H9 (cell line): ENCODE data around the gene SPEG. TPM values are rescaled to one million over a fixed set of nuclear protein-coding genes. Genes with fewer than 3 reads are reported as not detected.

Experiments used
- DNase-seq: peaks from one replicate; pipeline ENCODE4 v3.0.0-alpha.2; 2017
- H2AFZ ChIP-seq: one replicate; pipeline ENCODE4 v1.6.1; 2013; ENCODE audit warnings: mild to moderate bottlenecking, low read length, control low read depth, moderate library complexity
- H2AK5ac ChIP-seq: 2 replicates; pipeline ENCODE4 v1.6.1; 2013; ENCODE audit warnings: low read length, control low read depth, mixed read lengths; ENCODE audit not compliant: insufficient read length
- H2BK120ac ChIP-seq: one replicate; pipeline ENCODE4 v1.6.1; 2013; ENCODE audit warnings: low read depth, mild to moderate bottlenecking, low read length, control low read depth, inconsistent platforms; ENCODE audit not compliant: poor library complexity, severe bottlenecking
- H2BK12ac ChIP-seq: 2 replicates; pipeline ENCODE4 v1.6.1; 2013; ENCODE audit warnings: low read length, control low read depth, mixed read lengths, low read depth; ENCODE audit not compliant: insufficient read length
- H2BK15ac ChIP-seq: 2 replicates; pipeline ENCODE4 v1.6.1; 2013; ENCODE audit warnings: low read depth, low read length, control low read depth
- H2BK20ac ChIP-seq: one replicate; pipeline ENCODE4 v1.6.1; 2013; ENCODE audit warnings: low read depth, mild to moderate bottlenecking, low read length, control low read depth, inconsistent platforms; ENCODE audit not compliant: poor library complexity, severe bottlenecking
- H2BK5ac ChIP-seq: 2 replicates; pipeline ENCODE4 v1.6.1; 2013; ENCODE audit warnings: low read length, control low read depth, mixed read lengths; ENCODE audit not compliant: insufficient read length
- H3K14ac ChIP-seq: 2 replicates; pipeline ENCODE4 v1.6.1; 2013; ENCODE audit warnings: low read length, control low read depth; ENCODE audit not compliant: insufficient read depth
- H3K18ac ChIP-seq: 2 replicates; pipeline ENCODE4 v1.6.1; 2013; ENCODE audit warnings: low read depth, mild to moderate bottlenecking, mixed read lengths, low read length, control low read depth; ENCODE audit not compliant: insufficient read length
- H3K23ac ChIP-seq: 2 replicates; pipeline ENCODE4 v1.6.1; 2013; ENCODE audit warnings: low read length, control low read depth, mixed read lengths, low read depth; ENCODE audit not compliant: insufficient read length
- H3K23me2 ChIP-seq: 2 replicates; pipeline ENCODE4 v1.6.1; 2013; ENCODE audit warnings: low read depth, mild to moderate bottlenecking, mixed read lengths, low read length, control low read depth; ENCODE audit not compliant: insufficient read length, poor library complexity, severe bottlenecking
- H3K27ac ChIP-seq: 2 replicates; pipeline ENCODE4 v1.5.1; 2013; ENCODE audit warnings: low read length, control low read depth, mixed read lengths, low read depth; ENCODE audit not compliant: insufficient read length
- H3K27me3 ChIP-seq: 2 replicates; pipeline ENCODE4 v1.6.1; 2013; ENCODE audit warnings: low read length, control low read depth, inconsistent platforms; ENCODE audit not compliant: insufficient read depth
- H3K4ac ChIP-seq: 2 replicates; pipeline ENCODE4 v1.6.1; 2013; ENCODE audit warnings: low read depth, mild to moderate bottlenecking, control low read depth, inconsistent platforms, low read length, moderate library complexity
- H3K4me1 ChIP-seq: 2 replicates; pipeline ENCODE4 v1.6.1; 2013; ENCODE audit warnings: low read length, control low read depth, inconsistent platforms; ENCODE audit not compliant: insufficient read depth
- H3K4me2 ChIP-seq: 2 replicates; pipeline ENCODE4 v1.6.1; 2013; ENCODE audit warnings: low read length, control low read depth, mixed read lengths; ENCODE audit not compliant: insufficient read length, insufficient read depth
- H3K56ac ChIP-seq: 2 replicates; pipeline ENCODE4 v1.6.1; 2013; ENCODE audit warnings: low read depth, mild to moderate bottlenecking, mixed read lengths, low read length, control low read depth; ENCODE audit not compliant: insufficient read length
- H3K79me1 ChIP-seq: 2 replicates; pipeline ENCODE4 v1.6.1; 2013; ENCODE audit warnings: low read depth, mild to moderate bottlenecking, moderate library complexity, low read length, control low read depth, inconsistent platforms; ENCODE audit not compliant: insufficient read depth, poor library complexity, severe bottlenecking
- H3K79me2 ChIP-seq: 2 replicates; pipeline ENCODE4 v1.6.1; 2013; ENCODE audit warnings: low read length, control low read depth, inconsistent platforms; ENCODE audit not compliant: insufficient read depth
- H3K9ac ChIP-seq: 2 replicates; pipeline ENCODE4 v1.6.1; 2013; ENCODE audit warnings: low read length, control low read depth, mixed read lengths; ENCODE audit not compliant: insufficient read length; ENCODE audit errors: extremely low read depth
- H3K9me3 ChIP-seq: one replicate; pipeline ENCODE4 v1.6.1; 2013; ENCODE audit warnings: low read depth, low read length, inconsistent platforms; ENCODE audit not compliant: control insufficient read depth
- H3T11ph ChIP-seq: one replicate; pipeline ENCODE4 v1.6.1; 2013; ENCODE audit warnings: mild to moderate bottlenecking, low read length, control low read depth, inconsistent platforms
- H4K20me1 ChIP-seq: one replicate; pipeline ENCODE4 v1.6.1; 2013; ENCODE audit not compliant: control insufficient read depth, insufficient read length, insufficient read depth
- H4K5ac ChIP-seq: 2 replicates; pipeline ENCODE4 v1.6.1; 2013; ENCODE audit warnings: low read depth, mild to moderate bottlenecking, mixed read lengths, low read length, control low read depth; ENCODE audit not compliant: insufficient read length
- H4K8ac ChIP-seq: replicated peaks from 2 replicates; pipeline ENCODE4 v1.6.1; 2013; ENCODE audit warnings: low read length, control low read depth, mixed read lengths, low read depth; ENCODE audit not compliant: insufficient read length
- H4K91ac ChIP-seq: 2 replicates; pipeline ENCODE4 v1.6.1; 2013; ENCODE audit warnings: low read depth, mild to moderate bottlenecking, moderate library complexity, mixed read lengths, low read length, control low read depth; ENCODE audit not compliant: insufficient read length
- H3K27ac Mint-ChIP-seq, 3 experiments: 2 replicates in 2 of 3; 3 replicates in 1 of 3; pipeline ENCODE4 v1.8.0; 2020 to 2021; ENCODE audit warnings: mixed read lengths in 3 of 3, mild to moderate bottlenecking in 1 of 3, moderate library complexity in 1 of 3
- H3K27me3 Mint-ChIP-seq: 2 replicates; pipeline ENCODE4 v1.8.0; 2021; ENCODE audit warnings: low read depth, mild to moderate bottlenecking, moderate library complexity, mixed read lengths
- H3K36me3 Mint-ChIP-seq, 3 experiments: 2 replicates in 2 of 3; 3 replicates in 1 of 3; pipeline ENCODE4 v1.8.0; 2020 to 2021; ENCODE audit warnings: low read depth in 3 of 3, mixed read lengths in 3 of 3; ENCODE audit not compliant: insufficient read depth in 1 of 3
- H3K4me1 Mint-ChIP-seq, 2 experiments: 2 replicates each; pipeline ENCODE4 v1.8.0; 2020; ENCODE audit warnings: mixed read lengths in 2 of 2
- H3K4me3 Mint-ChIP-seq, 2 experiments: 2 replicates in 1 of 2; 3 replicates in 1 of 2; pipeline ENCODE4 v1.8.0; 2020 to 2021; ENCODE audit warnings: mild to moderate bottlenecking in 2 of 2, mixed read lengths in 2 of 2, moderate library complexity in 1 of 2
- H3K9me3 Mint-ChIP-seq, 2 experiments: 2 replicates in 1 of 2; 3 replicates in 1 of 2; pipeline ENCODE4 v1.8.0; 2020; ENCODE audit warnings: mild to moderate bottlenecking in 2 of 2, mixed read lengths in 2 of 2, moderate library complexity in 1 of 2
- WGBS: extraction: QIAGEN DNeasy Blood & Tissue Kit; methylation state at CpG from one replicate; pipeline ENCODE4 v1.1.7; 2013; ENCODE audit warnings: missing lambda C conversion rate, low lambda C conversion rate, mixed read lengths; ENCODE audit not compliant: insufficient read length; ENCODE audit errors: extremely low coverage; 5-methylcytosine and 5-hydroxymethylcytosine counted together
- total RNA-seq: library from RNA; stranded (reverse); gene quantifications from 2 replicates; pipeline ENCODE4 v1.2.1, GENCODE V29; 2021
- TF ChIP-seq, protein P1 (sequence below): fragments of 200-600 bp; sonication (generic); conservative IDR thresholded peaks from 3 replicates; pipeline ENCODE4 v1.8.0; 2021; ENCODE audit warnings: antibody characterized with exemption, mild to moderate bottlenecking

SPEG gene
- total RNA-seq, 1 experiment from 2014 or later = 23.7 TPM

- H4K20me1 ChIP-seq = no peaks in the 10 kb centered on the region
- no peak overlapping the region for H2BK20ac ChIP-seq
- no peak for DNase-seq
- no peak overlapping the region for H3K18ac ChIP-seq
- Mint-ChIP-seq H3K4me1 (peaks cover 18% of the 10 kb centered on the region in 2 experiments), H3K36me3 (peaks cover 20 to 36% (median 33%) of the 10 kb centered on the region in 3 experiments), H3K27me3 (peaks cover 39% of the 10 kb centered on the region), H3K27ac (peak overlapping the region in 1 of 3 experiments; percentile 16; a peak in 1 of 7 replicates), H3K9me3 (peaks cover 0 to 4% of the 10 kb centered on the region in 2 experiments; a peak in 1 of 5 replicates), H3K4me3 (peak overlapping the region; percentile 87 to 92; a peak in 3 of 5 replicates)
- H3K4ac ChIP-seq = no peak overlapping the region
- no peak overlapping the region for H3K27ac ChIP-seq
- no peak overlapping the region for H2AK5ac ChIP-seq
- no peak overlapping the region for H3K14ac ChIP-seq
- peaks cover 5% of the 10 kb centered on the region; the same call in 1 of the 2 replicates for H3K4me1 ChIP-seq
- no peak overlapping the region for H2BK15ac ChIP-seq
- H3K23me2 ChIP-seq = peaks cover 16% of the 10 kb centered on the region
- no peak overlapping the region for H4K8ac ChIP-seq
- no peak overlapping the region for H2BK12ac ChIP-seq
- WGBS = no CpG with 5 or more reads among the region's 3 CpGs
- H3K27me3 ChIP-seq = no peaks in the 10 kb centered on the region; the same call in 1 of the 2 replicates
- no peak overlapping the region for H3K23ac ChIP-seq
- H3K9ac ChIP-seq = peak overlapping the region; percentile 25
- H3K79me1 ChIP-seq = no peaks in the 10 kb centered on the region
- no peak overlapping the region for H3K56ac ChIP-seq
- no peak overlapping the region for H2AFZ ChIP-seq
- H2BK120ac ChIP-seq = no peak overlapping the region
- no peaks in the 10 kb centered on the region for H3K79me2 ChIP-seq
- TF ChIP-seq, protein P1, sequence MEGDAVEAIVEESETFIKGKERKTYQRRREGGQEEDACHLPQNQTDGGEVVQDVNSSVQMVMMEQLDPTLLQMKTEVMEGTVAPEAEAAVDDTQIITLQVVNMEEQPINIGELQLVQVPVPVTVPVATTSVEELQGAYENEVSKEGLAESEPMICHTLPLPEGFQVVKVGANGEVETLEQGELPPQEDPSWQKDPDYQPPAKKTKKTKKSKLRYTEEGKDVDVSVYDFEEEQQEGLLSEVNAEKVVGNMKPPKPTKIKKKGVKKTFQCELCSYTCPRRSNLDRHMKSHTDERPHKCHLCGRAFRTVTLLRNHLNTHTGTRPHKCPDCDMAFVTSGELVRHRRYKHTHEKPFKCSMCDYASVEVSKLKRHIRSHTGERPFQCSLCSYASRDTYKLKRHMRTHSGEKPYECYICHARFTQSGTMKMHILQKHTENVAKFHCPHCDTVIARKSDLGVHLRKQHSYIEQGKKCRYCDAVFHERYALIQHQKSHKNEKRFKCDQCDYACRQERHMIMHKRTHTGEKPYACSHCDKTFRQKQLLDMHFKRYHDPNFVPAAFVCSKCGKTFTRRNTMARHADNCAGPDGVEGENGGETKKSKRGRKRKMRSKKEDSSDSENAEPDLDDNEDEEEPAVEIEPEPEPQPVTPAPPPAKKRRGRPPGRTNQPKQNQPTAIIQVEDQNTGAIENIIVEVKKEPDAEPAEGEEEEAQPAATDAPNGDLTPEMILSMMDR = no peak
- H3T11ph ChIP-seq = no peak overlapping the region
- no peak overlapping the region for H4K91ac ChIP-seq
- H3K9me3 ChIP-seq = no peaks in the 10 kb centered on the region
- H2BK5ac ChIP-seq = no peak overlapping the region
- H3K4me2 ChIP-seq = no peak overlapping the region
- H4K5ac ChIP-seq = no peak overlapping the region
These were observed 110.8 kb downstream of the SPEG start for GRCh38 chr2:219545295-219545942.
